ENCODE measurements around the gene CCDC9.

- TF ChIP-seq CTCF (IDR thresholded peaks at IDR 0.05; ENCODE audit: low read length), result no peak
- TF ChIP-seq EZH2 (IDR thresholded peaks at IDR 0.05; ENCODE audit: borderline replicate concordance, low read length), result no peak
Observed at GRCh38 chr19:47231215-47232054, 24.9 kb upstream of the CCDC9 start.
